HG03342 (cell line): ENCODE measurements around the gene CLIC1.
"Not testable (repeated sequence)": the region's sequence is repeated elsewhere in the genome, so short reads cannot be mapped to it uniquely, and the experiment has no call there.

ENCODE experiments used
- ATAC-seq: cut with Tn5 transposase; IDR thresholded peaks from one replicate; pipeline ENCODE4 v1.9.1; 2021; ENCODE audit warnings: mild to moderate bottlenecking, moderate library complexity; ENCODE audit not compliant: unreplicated experiment

The CLIC1 gene

GRCh38 chr6:31725502-31726350 is 10.6 kb downstream of the CLIC1 start:
- ATAC-seq = no peak

- ATAC-seq = no peak
These were observed 12.2 kb downstream of the CLIC1 start for GRCh38 chr6:31723980-31724691.

- ATAC-seq = no peak
These were observed 12.9 kb downstream of the CLIC1 start, which contains the start of gene MPIG6B for GRCh38 chr6:31723245-31723979. Gene MPIG6B, plus strand, starts transcription at chr6:31723373. Its CDS starts 11 bp downstream, at chr6:31723384.

- no peak for ATAC-seq
These were observed 14.2 kb downstream of the CLIC1 start for GRCh38 chr6:31722173-31722572.

DNA sequence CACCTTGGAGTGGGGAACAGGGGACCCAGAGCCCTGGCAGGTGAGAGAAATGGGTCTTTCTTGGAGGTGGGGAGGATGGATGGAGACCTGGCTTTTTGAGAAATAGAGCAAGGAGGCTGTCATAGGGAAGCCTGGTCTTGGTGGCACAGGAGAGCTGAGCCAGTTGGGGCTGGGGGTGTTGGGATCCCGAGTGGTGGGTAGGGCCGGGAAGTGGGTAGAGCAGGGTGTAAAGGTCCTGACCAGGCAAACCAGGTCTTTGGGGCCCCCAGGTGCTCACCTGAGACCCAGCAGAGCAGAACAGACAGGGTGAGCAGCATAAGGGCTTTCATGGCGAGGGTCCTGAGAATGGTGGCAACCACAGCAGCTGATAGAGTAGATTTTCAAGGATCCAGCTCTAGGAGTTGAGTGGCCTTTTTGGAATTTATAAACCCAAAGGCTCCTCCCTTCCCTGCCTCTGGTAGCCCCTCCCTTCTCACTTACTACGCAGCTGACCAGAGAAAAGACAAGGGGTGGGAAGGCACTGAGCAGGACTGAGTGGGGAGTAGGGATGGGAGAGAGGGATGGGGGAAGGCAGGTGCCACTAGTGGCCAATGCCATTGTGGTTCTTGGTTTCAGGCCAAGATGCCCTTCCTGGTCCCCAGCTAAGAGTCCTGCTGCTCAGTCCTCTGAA is 14.8 kb downstream of the CLIC1 start, which contains the start of gene LY6G6C:
LY6G6C (minus strand) TSS at position 396 of the 670 bp plus-strand sequence; CDS start at position 329, 67 bp downstream.
- ATAC-seq = no peak

GRCh38 chr6:31720196-31720770 is 16.0 kb downstream of the CLIC1 start:
- ATAC-seq = no peak

- no peak for ATAC-seq
These were observed 17.3 kb downstream of the CLIC1 start for GRCh38 chr6:31719001-31719400.

DNA sequence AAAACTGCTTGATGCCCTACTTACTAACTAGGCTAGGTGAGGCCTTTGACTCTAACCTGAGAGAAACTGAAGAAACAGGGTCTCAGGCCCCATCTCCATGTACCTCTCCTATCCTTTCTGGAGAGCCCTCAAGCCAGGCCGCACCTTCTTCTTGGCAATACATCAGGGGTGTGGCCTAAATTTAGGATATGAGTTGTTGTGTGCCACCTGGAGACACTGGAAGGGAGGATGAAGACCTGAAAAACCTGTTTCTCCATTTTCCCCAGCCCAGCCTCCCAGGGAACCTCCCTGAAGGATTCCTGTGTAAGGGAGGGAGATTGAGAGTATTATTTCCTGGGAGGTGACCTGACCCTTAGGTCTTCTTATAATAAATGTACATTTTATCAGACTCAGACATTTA is 18.1 kb downstream of the CLIC1 start:
- ATAC-seq = no peak

GRCh38 chr6:31717499-31718222 is 18.7 kb downstream of the CLIC1 start:
- no peak for ATAC-seq

DNA sequence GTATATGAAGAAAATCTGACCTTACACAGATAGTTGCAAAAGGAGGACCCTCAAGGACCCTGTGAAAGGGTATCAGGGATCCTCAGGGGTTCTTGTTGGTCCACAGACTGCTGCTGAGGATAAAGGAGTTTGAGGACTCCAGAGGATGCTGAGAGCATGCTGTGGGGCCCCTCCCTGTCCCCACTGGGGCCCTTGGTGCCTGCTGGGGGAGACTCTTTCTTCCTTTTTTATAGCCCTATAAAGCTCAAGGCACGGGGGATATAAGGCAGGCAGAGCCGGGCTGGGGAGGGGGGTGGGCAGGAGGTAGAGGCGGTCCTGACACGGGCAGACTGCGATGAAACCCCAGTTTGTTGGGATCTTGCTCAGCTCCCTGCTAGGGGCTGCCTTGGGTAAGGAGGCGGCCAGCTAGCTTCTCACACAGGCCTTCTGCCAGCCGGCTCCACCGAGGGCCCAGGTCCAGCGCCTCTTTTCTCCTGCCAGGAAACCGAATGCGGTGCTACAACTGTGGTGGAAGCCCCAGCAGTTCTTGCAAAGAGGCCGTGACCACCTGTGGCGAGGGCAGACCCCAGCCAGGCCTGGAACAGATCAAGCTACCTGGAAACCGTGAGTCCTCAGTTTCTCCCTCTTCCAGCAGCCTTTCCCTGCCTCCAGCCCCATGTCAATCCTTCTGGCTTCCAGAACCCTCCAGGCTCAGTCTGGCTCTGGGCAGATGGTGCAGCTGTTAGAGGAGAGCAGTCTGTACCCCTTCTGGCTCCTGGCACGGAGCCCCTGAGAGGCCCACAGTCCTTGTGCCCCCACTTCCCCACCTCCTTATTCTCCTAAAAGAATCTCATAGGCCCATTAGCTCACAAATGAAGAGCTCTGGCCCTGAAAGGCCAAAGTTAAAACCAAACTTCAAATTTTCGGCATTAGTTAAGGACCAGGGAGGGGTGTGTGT is 21.0 kb downstream of the CLIC1 start, which contains the start of gene LY6G6D:
LY6G6D (plus strand) TSS at position 327 of the 937 bp plus-strand sequence; CDS start at position 335, 8 bp downstream.
- ATAC-seq = no peak

GRCh38 chr6:31713991-31714684 is 22.2 kb downstream of the CLIC1 start:
- ATAC-seq = no peak

DNA sequence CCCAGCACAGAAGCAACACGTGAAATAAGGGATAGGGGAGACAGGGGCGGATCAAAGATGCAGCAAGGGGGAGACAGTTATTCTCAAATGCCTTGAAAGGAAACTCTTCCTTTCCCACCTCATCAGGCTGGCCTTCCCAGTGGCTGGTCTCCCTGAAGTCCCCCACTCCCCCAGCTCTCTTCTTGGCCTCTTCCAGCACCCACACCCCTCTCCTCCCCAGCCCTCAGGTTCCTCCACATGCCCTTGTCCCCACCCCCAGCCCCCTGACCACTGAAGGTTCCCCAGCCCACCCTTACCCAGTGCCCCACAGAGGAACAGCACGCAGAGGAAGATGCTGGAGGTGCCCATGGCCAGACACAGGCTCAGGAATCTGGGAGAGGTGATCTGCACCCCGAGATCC is 22.9 kb downstream of the CLIC1 start:
- ATAC-seq = no peak

DNA sequence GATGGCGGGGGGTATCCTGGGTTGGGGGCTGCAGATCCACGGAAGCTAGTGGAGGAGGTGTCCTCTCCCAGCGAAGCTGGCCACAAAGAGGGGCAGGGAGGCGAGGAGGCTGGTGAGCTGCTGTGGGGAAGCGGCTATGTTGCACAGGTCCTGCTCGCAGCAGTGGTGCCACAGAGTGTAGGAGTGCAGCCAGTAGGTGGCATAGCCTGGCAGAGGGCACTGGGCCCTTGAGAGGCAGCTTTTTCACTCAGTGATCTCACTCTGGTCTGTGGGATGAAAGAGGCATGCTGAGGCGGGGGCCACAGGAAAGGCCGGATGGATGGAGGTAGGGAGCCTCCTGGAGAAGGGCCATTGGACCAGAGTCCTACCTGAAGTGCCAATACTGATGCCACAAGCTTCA is 24.0 kb downstream of the CLIC1 start:
- ATAC-seq = no peak

GRCh38 chr6:31711233-31711632 is 25.1 kb downstream of the CLIC1 start:
- ATAC-seq = no peak

- ATAC-seq = no peak
These were observed 25.7 kb downstream of the CLIC1 start for GRCh38 chr6:31710523-31711219.

DNA sequence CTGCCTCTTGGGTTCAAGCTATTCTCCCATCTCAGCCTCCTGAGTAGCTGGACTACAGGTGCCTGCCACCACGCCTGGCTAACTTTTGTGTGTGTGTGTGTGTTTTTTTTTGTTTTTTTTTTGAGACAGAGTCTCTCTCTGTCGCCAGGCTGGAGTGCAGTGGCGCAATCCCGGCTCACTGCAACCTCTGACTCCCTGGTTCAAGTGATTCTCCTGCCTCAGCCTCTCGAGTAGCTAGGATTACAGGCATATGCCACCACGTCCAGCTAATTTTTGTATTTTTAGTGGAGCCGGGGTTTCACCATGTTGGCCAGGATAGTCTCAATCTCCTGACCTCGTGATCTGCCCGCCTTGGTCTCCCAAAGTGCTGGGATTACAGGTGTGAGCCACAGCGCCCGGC is 27.2 kb downstream of the CLIC1 start:
- not testable (repeated sequence) for ATAC-seq

DNA sequence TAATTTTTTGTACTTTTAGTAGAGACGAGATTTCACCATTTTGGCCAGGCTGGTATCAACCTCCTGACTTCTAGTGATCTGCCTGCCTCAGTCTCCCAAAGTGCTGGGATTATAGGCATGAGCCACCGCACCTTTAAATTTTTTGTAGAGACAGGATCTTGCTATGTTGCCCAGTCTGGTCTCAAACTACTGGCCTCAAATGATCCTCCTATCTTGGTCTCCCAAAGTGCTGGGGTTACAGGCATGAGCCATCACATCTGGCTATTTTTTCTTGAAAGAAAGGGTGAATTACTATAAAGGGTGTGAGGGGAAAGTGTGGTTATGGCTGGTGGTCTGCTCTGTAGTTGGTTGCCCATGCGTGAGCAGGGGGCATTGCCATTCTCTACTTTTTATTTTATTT is 28.1 kb downstream of the CLIC1 start:
- ATAC-seq = no peak
